ENCODE data around the gene CPED1.

- TF ChIP-seq ZFX (IDR thresholded peaks at IDR 0.05; ENCODE audit: borderline replicate concordance), result no peak
- TF ChIP-seq CTCF (IDR thresholded peaks at IDR 0.05), result no peak
Observed at GRCh38 chr7:121103086-121103485, 114.6 kb downstream of the CPED1 start.

All from 22Rv1 (cell line).